HG03066 (cell line): Measurements from ENCODE around the gene ZNF41.

Source experiments
- ATAC-seq: cut with Tn5 transposase; IDR thresholded peaks from one replicate; pipeline ENCODE4 v1.9.1; 2021; ENCODE audit warnings: low read depth; ENCODE audit not compliant: unreplicated experiment

Gene ZNF41

GRCh38 chrX:47413179-47413594, 69.8 kb downstream of the ZNF41 start:
- ATAC-seq, result no peak
